Stimulated activated CD4-positive, alpha-beta T cell treated with anti-CD3 and anti-CD28 coated beads, TNF-alpha, amount 100 ng/mL, for 1 hour (primary cell): ENCODE measurements around the gene PPFIBP2.

ENCODE experiments used
- DNase-seq, 3 donors: peaks; one replicate each; pipeline ENCODE4 v3.0.0-alpha.2; 2020; ENCODE audit warnings: low read depth in 3 of 3, low spot score in 1 of 3

PPFIBP2 gene

GRCh38 chr11:7683571-7683970, 169.8 kb downstream of the PPFIBP2 start:
- no peak for DNase-seq

GRCh38 chr11:7686761-7687160, 173.0 kb downstream of the PPFIBP2 start:
- no peak for DNase-seq

- no peak for DNase-seq
These were observed 173.6 kb downstream of the PPFIBP2 start for GRCh38 chr11:7687386-7687785.

DNA sequence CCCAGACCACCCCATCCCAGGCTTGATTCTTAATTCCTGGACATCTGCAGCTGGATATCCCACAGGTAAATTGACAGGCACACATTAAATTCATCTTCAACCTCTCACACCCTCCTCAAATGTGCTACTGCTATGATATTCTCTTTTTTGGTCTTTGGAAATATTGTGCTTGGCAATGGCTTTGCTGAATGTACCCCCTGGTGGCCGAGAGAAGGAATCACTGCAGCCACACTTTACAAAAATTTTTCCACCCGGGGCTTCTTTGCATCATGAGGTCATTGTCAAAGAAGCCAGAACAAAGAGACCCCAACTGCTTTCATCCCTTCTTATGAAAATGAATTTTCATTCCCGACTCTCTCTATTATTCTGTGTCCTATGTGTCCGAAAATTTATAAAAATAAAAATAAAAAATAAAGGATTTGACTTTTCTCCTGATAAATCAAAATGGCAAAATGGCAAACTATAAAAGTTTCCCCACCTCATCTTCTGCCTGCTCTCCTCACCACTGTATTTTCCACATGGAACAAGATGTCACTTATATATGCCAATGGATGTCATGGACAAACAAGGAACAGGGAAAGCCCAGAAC, 174.5 kb downstream of the PPFIBP2 start:
- DNase-seq: no peak

- DNase-seq: no peak
These were observed 175.4 kb downstream of the PPFIBP2 start for GRCh38 chr11:7689239-7689638.

- DNase-seq: no peak
These were observed 176.8 kb downstream of the PPFIBP2 start for GRCh38 chr11:7690648-7691047.

DNA sequence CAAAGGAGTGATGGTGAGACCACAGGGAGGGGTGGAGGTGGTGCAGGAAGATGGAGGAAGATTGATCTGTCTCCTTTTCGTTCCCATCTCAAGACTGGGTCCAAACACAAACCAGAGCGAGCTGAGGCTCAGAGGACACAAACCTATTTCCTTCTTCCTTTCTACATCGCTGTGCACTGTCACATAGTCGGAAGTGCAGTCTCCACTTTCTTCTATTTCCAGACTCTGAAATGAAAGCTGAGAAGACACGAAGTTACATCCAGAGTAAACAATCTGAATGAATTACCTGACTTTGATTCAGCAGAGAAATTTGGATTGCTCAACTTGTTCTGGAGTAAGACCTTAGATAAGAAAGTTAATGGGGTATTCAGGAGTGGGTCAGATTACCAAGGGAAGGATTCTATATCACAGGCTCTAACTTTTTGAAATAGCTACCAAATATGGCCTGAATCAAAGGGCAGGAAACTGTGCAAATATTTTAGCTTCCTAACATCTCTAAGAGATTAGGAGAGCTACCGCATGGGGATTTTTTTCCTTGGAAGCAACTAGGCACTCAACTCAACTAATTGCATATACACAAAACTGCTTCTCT, 178.1 kb downstream of the PPFIBP2 start:
- no peak for DNase-seq

GRCh38 chr11:7692426-7692825, 178.6 kb downstream of the PPFIBP2 start:
- DNase-seq: no peak

DNA sequence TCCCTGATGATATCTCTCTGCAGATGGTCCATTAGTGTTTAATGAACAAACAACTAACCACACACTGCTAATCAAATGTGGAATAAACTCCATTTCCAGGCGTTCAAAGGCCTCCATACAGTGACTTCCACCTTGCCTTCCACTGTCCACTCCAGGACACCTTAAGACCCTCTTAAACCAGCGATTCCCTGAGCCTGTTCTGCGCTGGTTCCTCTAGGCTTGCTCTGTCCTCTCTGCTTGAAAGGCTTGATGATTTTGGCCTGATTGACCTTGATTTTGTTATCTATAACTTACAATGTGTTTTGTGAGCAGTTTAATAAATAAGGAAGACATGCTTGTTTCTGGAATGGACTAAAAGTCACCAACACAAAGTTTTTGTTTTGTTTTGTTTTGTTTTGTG, 180.4 kb downstream of the PPFIBP2 start:
- DNase-seq: no peak

DNA sequence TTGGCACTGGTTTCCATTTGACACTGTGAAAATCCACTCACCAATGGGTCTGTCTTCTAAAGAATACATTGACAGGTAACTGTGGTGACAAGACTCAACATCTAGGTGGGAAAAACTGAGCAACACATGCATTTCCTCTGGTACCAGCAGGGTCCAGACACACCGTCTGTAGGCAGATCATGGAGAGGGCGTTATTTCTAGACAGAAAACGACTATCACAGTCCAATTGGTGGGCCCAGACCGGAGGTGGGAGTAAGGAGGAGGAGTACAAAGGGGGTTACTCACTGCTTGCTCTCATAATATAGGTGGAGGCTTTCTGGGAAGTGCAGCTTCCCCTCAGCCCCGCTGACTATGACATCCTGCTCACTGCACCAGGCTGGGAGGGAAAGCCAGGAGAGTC, 182.6 kb downstream of the PPFIBP2 start:
- DNase-seq: no peak
